NCI-H82 (cell line): Measurements from ENCODE around the gene ARHGEF17.

Source experiments
- DNase-seq: peaks from one replicate; lab custom pipeline; 2025; lab: John Stamatoyannopoulos, UW

The ARHGEF17 gene

DNA sequence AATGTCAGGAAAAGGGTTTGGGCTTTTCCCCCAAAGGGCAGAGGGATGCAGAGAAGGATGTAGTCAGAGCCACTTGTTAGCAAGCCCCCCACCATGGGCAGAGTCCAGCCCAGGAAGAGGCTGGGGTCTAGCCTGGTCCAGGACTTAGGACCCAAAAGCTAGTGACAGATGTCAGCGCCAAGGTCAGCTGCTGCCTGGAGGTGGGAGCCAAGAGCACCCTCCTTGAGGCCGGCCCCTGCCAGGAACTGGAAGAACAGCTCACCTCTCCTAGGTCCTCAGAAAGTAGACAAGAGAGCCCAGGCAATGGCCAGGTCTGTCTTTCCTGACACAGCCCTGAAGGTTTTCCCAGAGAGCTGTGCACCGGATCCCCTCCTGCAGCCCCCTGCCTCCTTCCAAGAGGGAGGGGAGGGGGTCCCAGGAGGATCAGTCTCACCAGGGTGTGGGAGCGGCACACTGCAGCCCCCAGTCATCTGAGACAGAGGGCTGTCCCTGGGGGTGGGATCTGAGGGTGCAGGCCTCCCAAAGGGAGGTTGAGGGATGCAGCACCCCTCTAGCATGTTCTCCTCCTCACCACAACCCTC, 14.6 kb upstream of the ARHGEF17 start:
- DNase-seq: no peak

GRCh38 chr11:73294604-73295003, 13.5 kb upstream of the ARHGEF17 start:
- DNase-seq: no peak

- peak; percentile 83 for DNase-seq
Observed at GRCh38 chr11:73295241-73295995, 12.7 kb upstream of the ARHGEF17 start.

- no peak for DNase-seq
Observed at GRCh38 chr11:73295996-73296318, 12.1 kb upstream of the ARHGEF17 start.

- no peak for DNase-seq
Observed at GRCh38 chr11:73296501-73297230, 11.4 kb upstream of the ARHGEF17 start.

DNA sequence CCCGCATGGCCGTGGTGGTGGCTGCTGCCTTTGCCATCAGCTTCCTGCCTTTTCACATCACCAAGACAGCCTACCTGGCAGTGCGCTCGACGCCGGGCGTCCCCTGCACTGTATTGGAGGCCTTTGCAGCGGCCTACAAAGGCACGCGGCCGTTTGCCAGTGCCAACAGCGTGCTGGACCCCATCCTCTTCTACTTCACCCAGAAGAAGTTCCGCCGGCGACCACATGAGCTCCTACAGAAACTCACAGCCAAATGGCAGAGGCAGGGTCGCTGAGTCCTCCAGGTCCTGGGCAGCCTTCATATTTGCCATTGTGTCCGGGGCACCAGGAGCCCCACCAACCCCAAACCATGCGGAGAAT, 10.9 kb upstream of the ARHGEF17 start:
- DNase-seq: no peak

DNA sequence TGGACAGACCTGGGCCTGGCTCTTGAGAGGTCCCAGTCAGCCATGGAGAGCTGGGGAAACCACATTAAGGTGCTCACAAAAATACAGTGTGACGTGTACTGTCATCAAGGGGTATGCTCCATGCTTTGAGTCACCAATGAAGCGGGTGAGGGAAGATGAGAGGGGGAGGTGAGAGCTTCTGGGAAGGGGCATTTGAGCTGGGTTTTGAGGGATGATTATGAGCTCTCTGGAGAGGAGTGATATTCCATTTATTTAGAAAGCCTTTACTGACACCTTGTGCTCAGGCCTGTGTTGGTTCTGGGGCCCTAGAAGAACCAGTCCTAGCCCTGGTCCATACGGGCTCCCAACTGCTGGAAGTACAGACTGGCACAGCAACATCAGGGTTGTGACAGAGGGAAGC, 10.4 kb upstream of the ARHGEF17 start:
- DNase-seq: no peak

DNA sequence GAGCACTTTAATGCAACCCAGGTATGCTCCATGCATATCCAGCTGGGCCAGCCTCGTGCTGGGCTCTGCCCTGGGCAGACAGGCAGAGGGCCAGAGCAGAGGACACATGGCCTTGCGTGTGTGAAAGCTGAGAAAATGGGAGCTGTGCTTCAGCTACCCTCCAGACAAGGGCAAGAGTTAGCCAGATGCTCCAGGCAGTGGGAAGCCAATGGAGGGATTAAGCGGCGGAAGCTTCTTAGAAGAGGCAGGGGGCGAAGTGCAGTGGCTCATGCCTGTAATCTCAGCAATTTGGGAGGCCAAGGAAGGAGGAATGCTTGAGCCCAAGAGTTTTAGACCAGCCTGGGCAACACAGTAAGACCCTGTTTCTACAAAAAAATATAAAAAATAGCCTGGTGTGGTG, 9.8 kb upstream of the ARHGEF17 start:
- DNase-seq: peak; percentile 91

- no peak for DNase-seq
Observed at GRCh38 chr11:73299751-73300150, 8.3 kb upstream of the ARHGEF17 start.

GRCh38 chr11:73306069-73306841, 1.8 kb upstream of the ARHGEF17 start:
- peak; percentile 25 for DNase-seq

DNA sequence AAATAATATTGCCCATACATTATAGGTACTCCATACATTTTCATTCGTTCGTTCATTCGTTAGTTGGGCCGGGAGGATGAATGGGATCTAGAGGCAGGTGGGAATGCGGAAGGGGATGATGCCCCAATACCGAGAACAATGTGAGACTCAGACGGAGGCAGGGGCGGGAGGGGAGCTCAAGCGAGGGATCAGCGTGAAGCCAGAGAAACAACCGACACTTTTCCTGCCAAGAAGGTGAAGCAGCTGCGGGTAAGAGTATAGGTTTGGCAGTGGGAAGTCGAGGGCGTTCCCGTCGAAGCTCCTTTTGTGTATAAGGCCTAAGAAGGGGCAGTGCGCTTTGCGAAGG, 1.1 kb upstream of the ARHGEF17 start:
- DNase-seq: no peak

DNA sequence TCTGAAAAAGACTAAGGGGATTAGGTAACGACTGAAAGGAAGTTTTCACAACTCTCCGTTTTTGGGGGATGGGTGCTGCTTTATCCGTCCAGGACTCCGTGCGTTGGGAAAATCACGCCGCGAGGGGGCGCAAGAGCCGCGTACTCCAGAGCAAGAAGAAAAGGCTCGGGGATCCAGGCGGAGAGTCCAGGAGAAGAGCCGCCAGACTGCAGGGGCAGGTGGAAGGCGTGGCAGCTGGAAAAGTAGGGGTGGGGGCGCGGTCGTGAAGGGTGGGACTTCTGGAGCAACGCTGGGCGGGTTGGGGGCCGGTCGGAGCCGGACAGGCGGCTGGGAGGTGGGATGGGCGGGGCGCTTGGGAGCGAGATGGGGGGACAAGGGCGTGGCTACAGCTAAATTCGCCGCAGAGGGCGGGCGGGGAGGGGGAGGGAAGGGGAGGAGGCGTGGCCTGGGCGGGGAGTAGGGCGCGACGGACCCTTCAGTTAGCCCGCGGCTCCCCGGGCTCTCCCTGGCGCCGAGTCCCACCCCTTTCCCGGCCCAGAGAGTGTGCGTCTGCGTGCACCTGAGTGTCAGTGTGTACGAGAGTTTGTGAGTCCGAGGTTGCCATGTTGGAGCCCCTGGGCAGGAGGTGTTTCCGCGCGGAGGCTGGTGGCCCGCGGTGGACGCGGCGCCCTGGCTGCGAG, 613 bp upstream of the ARHGEF17 start:
- peak; percentile 99 for DNase-seq

- peak; percentile 48 for DNase-seq
Observed at GRCh38 chr11:73308961-73309919, 1.2 kb downstream of the ARHGEF17 start.

- DNase-seq: no peak
Observed at GRCh38 chr11:73310076-73310475, 2.0 kb downstream of the ARHGEF17 start.

- no peak for DNase-seq
Observed at GRCh38 chr11:73310661-73311393, 2.8 kb downstream of the ARHGEF17 start.

DNA sequence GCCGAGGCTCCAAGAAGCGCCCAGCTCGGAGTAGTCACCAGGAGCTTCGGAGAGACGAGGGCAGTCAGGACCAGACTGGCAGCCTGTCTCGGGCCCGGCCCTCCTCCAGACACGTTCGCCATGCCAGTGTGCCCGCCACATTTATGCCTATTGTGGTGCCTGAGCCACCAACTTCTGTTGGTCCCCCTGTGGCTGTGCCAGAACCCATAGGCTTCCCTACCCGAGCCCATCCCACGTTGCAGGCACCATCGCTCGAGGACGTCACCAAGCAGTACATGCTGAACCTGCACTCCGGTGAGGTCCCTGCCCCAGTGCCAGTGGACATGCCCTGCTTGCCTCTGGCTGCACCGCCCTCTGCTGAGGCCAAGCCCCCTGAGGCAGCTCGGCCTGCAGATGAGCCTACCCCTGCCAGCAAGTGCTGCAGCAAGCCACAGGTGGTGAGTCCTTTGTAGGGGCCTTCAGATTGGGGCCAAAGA, 3.4 kb downstream of the ARHGEF17 start:
- no peak for DNase-seq

- no peak for DNase-seq
Observed at GRCh38 chr11:73312036-73312435, 4.0 kb downstream of the ARHGEF17 start.

- DNase-seq: peak; percentile 15
Observed at GRCh38 chr11:73312851-73313327, 4.8 kb downstream of the ARHGEF17 start.

DNA sequence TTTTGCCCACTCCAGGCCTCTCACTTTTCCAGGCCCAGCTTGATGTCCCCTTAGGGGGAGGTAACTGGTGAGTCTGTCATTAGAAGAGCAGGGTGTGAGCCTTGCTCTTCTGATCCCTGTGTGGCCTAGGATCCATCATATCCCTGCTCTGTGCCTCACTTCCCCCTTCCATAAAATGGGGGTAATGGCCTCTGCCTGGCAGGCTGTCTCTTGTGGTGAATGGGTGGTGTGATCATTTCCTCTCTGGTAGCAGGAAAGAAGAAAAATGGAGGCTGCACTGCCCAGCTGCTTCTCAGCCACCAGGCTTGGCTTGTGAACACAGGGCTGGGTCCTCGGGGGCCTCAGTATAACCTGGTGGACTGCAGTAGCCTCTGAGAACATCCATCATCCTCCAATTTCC, 5.6 kb downstream of the ARHGEF17 start:
- no peak for DNase-seq
